ENCODE data around the gene UST. TPM values are rescaled to one million over a fixed set of nuclear protein-coding genes. Genes with fewer than 3 reads are reported as not detected.

UST gene
- total RNA-seq, 2 experiments from 2014 or later, result 1.4 to 4.1 TPM

GRCh38 chr6:149094156-149094555 is 347.3 kb downstream of the UST start:
- POLR2A ChIA-PET, result interaction anchor here (0.6 kb wide), 2 partner anchors 28 to 1029 kb away, joined by 3 to 5 read pairs; no protein-coding TSS in a partner anchor
- H3K27ac ChIP-seq (ENCODE audit: low read depth, low read length, poor library complexity, severe bottlenecking), result no peak overlapping the region
- CTCF ChIA-PET (ENCODE audit: unreplicated experiment), result no interaction called here
- no peaks in the 10 kb centered on the region for H3K36me3 ChIP-seq (ENCODE audit: insufficient read depth, low read length)
- BruUV-seq (replicated peaks), result no TSS peak
- TF ChIP-seq, protein P1, sequence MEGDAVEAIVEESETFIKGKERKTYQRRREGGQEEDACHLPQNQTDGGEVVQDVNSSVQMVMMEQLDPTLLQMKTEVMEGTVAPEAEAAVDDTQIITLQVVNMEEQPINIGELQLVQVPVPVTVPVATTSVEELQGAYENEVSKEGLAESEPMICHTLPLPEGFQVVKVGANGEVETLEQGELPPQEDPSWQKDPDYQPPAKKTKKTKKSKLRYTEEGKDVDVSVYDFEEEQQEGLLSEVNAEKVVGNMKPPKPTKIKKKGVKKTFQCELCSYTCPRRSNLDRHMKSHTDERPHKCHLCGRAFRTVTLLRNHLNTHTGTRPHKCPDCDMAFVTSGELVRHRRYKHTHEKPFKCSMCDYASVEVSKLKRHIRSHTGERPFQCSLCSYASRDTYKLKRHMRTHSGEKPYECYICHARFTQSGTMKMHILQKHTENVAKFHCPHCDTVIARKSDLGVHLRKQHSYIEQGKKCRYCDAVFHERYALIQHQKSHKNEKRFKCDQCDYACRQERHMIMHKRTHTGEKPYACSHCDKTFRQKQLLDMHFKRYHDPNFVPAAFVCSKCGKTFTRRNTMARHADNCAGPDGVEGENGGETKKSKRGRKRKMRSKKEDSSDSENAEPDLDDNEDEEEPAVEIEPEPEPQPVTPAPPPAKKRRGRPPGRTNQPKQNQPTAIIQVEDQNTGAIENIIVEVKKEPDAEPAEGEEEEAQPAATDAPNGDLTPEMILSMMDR (conservative IDR thresholded peaks at IDR 0.05; ENCODE audit: low read length), result no peak
- TF ChIP-seq EZH2phosphoT487 (IDR thresholded peaks at IDR 0.05; ENCODE audit: borderline replicate concordance, low read depth, low read length), result no peak
- no peak for DNase-seq (ENCODE audit: low spot score)
- peaks cover 18% of the 10 kb centered on the region for H3K4me1 ChIP-seq (ENCODE audit: insufficient read depth, low read length, poor library complexity, severe bottlenecking)
- intact Hi-C loops (cut with micrococcal nuclease; ENCODE audit: unreplicated experiment), result no loop called here
- H3K9me3 ChIP-seq (ENCODE audit: low read length), result peaks cover 17% of the 10 kb centered on the region; the same call in 1 of the 2 replicates
- H2AFZ ChIP-seq (ENCODE audit: low read length), result no peak overlapping the region
- H3K4me3 ChIP-seq (ENCODE audit: low read depth, low read length, poor library complexity, severe bottlenecking), result no peak overlapping the region
- H3K4me2 ChIP-seq (ENCODE audit: low read length), result no peak overlapping the region
- H3K9me2 ChIP-seq (ENCODE audit: insufficient read depth, low read length), result no peaks in the 10 kb centered on the region
- H4K20me1 ChIP-seq (ENCODE audit: insufficient read depth, low read length), result no peaks in the 10 kb centered on the region
- H3K79me2 ChIP-seq (ENCODE audit: insufficient read depth, low read depth, low read length), result no peaks in the 10 kb centered on the region

DNA sequence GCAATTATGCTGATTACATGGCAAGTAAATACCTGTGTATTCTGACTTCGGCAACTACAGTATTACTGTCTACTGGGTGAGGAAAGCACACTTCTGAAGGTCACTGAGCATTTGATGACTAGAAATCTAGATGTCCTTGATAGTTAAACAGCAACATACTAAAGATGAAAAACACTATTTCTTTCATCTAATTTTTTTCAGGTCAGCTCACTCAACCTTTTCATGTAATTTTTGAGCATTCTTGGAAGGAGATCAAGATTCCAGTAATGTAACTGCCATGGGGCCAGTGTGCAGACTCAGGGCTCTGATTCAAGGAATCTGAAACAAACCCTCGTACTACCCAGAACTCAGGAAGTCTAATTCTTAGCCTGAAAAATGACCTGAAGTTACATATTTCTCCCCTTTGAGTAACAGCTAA is 348.1 kb downstream of the UST start:
- no peak for DNase-seq (ENCODE audit: low spot score)
- Histone ChIP-seq H3K9me3 (ENCODE audit: low read length) (peaks cover 20% of the 10 kb centered on the region; the same call in 1 of the 2 replicates), H3K36me3 (ENCODE audit: insufficient read depth, low read length) (no peaks in the 10 kb centered on the region), H2AFZ (ENCODE audit: low read length) (no peak overlapping the region), H3K9me2 (ENCODE audit: insufficient read depth, low read length) (no peaks in the 10 kb centered on the region), H3K4me1 (ENCODE audit: insufficient read depth, low read length, poor library complexity, severe bottlenecking) (peaks cover 18% of the 10 kb centered on the region), H3K27ac (ENCODE audit: low read depth, low read length, poor library complexity, severe bottlenecking) (no peak overlapping the region), H4K20me1 (ENCODE audit: insufficient read depth, low read length) (no peaks in the 10 kb centered on the region), H3K4me2 (ENCODE audit: low read length) (no peak overlapping the region), H3K79me2 (ENCODE audit: insufficient read depth, low read depth, low read length) (no peaks in the 10 kb centered on the region), H3K4me3 (ENCODE audit: low read depth, low read length, poor library complexity, severe bottlenecking) (no peak overlapping the region)
- POLR2A ChIA-PET, result interaction anchor here (0.6 kb wide), 1 partner anchor 78 kb away, joined by 3 read pairs; no protein-coding TSS in a partner anchor
- no peak for TF ChIP-seq EZH2phosphoT487 (IDR thresholded peaks at IDR 0.05; ENCODE audit: borderline replicate concordance, low read depth, low read length)
- TF ChIP-seq, protein P1 (conservative IDR thresholded peaks at IDR 0.05; ENCODE audit: low read length), result no peak
- BruUV-seq (replicated peaks), result no TSS peak
- intact Hi-C loops (cut with micrococcal nuclease; ENCODE audit: unreplicated experiment), result no loop called here
- CTCF ChIA-PET (ENCODE audit: unreplicated experiment), result no interaction called here

- TF ChIP-seq, protein P1 (conservative IDR thresholded peaks at IDR 0.05; ENCODE audit: low read length), result no peak
- no peak for TF ChIP-seq EZH2phosphoT487 (IDR thresholded peaks at IDR 0.05; ENCODE audit: borderline replicate concordance, low read depth, low read length)
- intact Hi-C loops (cut with micrococcal nuclease; ENCODE audit: unreplicated experiment), result no loop called here
- BruUV-seq (replicated peaks), result no TSS peak
- Histone ChIP-seq H3K9me3 (ENCODE audit: low read length) (peaks cover 20% of the 10 kb centered on the region; the same call in 1 of the 2 replicates), H3K79me2 (ENCODE audit: insufficient read depth, low read depth, low read length) (no peaks in the 10 kb centered on the region), H3K4me1 (ENCODE audit: insufficient read depth, low read length, poor library complexity, severe bottlenecking) (peaks cover 18% of the 10 kb centered on the region), H3K9me2 (ENCODE audit: insufficient read depth, low read length) (no peaks in the 10 kb centered on the region), H3K4me3 (ENCODE audit: low read depth, low read length, poor library complexity, severe bottlenecking) (no peak overlapping the region), H3K36me3 (ENCODE audit: insufficient read depth, low read length) (no peaks in the 10 kb centered on the region), H3K4me2 (ENCODE audit: low read length) (no peak overlapping the region), H3K27ac (ENCODE audit: low read depth, low read length, poor library complexity, severe bottlenecking) (no peak overlapping the region), H4K20me1 (ENCODE audit: insufficient read depth, low read length) (no peaks in the 10 kb centered on the region), H2AFZ (ENCODE audit: low read length) (no peak overlapping the region)
- ChIA-PET POLR2A (interaction anchor here (0.6 to 1.3 kb wide), 2 partner anchors 15 to 79 kb away, joined by 3 to 6 read pairs; no protein-coding TSS in a partner anchor), CTCF (ENCODE audit: unreplicated experiment) (no interaction called here)
- DNase-seq (ENCODE audit: low spot score), result no peak
Observed at GRCh38 chr6:149095842-149096241, 349.0 kb downstream of the UST start.

All from OCI-LY7 (cell line).